GM18868 (cell line): ENCODE measurements around the gene NSUN6.

ENCODE experiments used
- ATAC-seq: cut with Tn5 transposase; IDR thresholded peaks from one replicate; pipeline ENCODE4 v1.9.1; 2021; ENCODE audit warnings: mild to moderate bottlenecking, moderate library complexity; ENCODE audit not compliant: unreplicated experiment

NSUN6 gene

GRCh38 chr10:18505456-18506118, 145.8 kb downstream of the NSUN6 start:
- no peak for ATAC-seq

GRCh38 chr10:18504161-18504560, 147.2 kb downstream of the NSUN6 start:
- ATAC-seq = no peak

- ATAC-seq = no peak
Observed at GRCh38 chr10:18501629-18502028, 149.8 kb downstream of the NSUN6 start.

GRCh38 chr10:18501198-18501597, 150.2 kb downstream of the NSUN6 start:
- ATAC-seq = peak; percentile 96

GRCh38 chr10:18500576-18500975, 150.8 kb downstream of the NSUN6 start:
- peak; percentile 5 for ATAC-seq

- ATAC-seq = no peak
Observed at GRCh38 chr10:18498998-18499397, 152.4 kb downstream of the NSUN6 start.

GRCh38 chr10:18497806-18498369, 153.5 kb downstream of the NSUN6 start:
- ATAC-seq = no peak
